Lower leg skin (tissue), 4 donors: Measurements from ENCODE around the gene SLC8A1. TPM values are rescaled to one million over a fixed set of nuclear protein-coding genes. Genes with fewer than 3 reads are reported as not detected.

ENCODE experiments used
- DNase-seq, 2 donors: peaks; one replicate each; pipeline ENCODE4 v3.0.0-alpha.2; 2019; ENCODE audit warnings: low spot score in 2 of 2
- H3K4me3 ChIP-seq: fragments of 200-600 bp; sonication (generic); 2 replicates; pipeline ENCODE4 v1.5.1; 2017; ENCODE audit warnings: mild to moderate bottlenecking, low read depth; ENCODE audit not compliant: poor library complexity, severe bottlenecking
- CTCF ChIP-seq, 3 donors: fragments of 450-650 bp; IDR thresholded peaks; one replicate each; pipeline ENCODE4 v1.5.1; 2016; ENCODE audit warnings: antibody characterized with exemption in 3 of 3, mild to moderate bottlenecking in 3 of 3, moderate library complexity in 2 of 3
- POLR2A ChIP-seq, 2 donors: fragments of 450-650 bp; IDR thresholded peaks; one replicate each; pipeline ENCODE4 v1.6.1; 2016 to 2017; ENCODE audit warnings: antibody characterized with exemption in 2 of 2, mild to moderate bottlenecking in 1 of 2, moderate library complexity in 1 of 2
- WGBS, 2 donors: methylation state at CpG; one replicate each; pipeline ENCODE4 v1.1.5; 2018; 5-methylcytosine and 5-hydroxymethylcytosine counted together
- intact Hi-C: fragments of 100-400 bp; cut with DNase I; formaldehyde crosslinking; loops from one replicate; pipeline ENCODE4 v1.15.0; 2023; ENCODE audit warnings: low total_unique reads
- total RNA-seq, 4 donors: library from RNA; depleted of rRNA; stranded (reverse); fragments of >200 nt; gene quantifications; one replicate each; pipeline ENCODE4 v1.1.0, GENCODE V29; 2016

SLC8A1 gene
- total RNA-seq, 4 donors from 2014 or later = 7.5 to 21.2 (median 13.0) TPM

DNA sequence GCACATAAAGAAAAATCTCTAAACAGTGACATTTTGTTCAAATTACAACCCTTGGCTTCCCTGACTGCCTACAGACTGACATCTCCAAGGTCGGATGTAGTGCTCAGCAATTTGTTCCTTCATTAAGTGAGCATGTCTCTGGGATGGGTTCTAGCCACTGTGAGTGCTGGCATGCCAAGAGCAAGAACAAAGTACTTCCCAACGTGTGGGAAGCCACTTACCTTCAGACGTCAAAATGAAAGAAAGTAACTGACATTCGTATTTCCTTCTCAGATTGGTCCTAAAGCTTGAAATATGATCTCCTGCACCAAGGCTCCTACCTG lies 193.8 kb downstream of the SLC8A1 start:
- DNase-seq = no peak
- 70 to 77% methylated on average over 4 of the region's 4 CpGs for WGBS, 2 donors
- TF ChIP-seq CTCF (IDR thresholded peaks at IDR 0.05) (no peak), POLR2A (IDR thresholded peaks at IDR 0.05) (no peak)
- intact Hi-C loops = no loop called here
- H3K4me3 ChIP-seq = no peak overlapping the region

GRCh38 chr2:40257340-40258134 lies 194.4 kb downstream of the SLC8A1 start:
- DNase-seq = no peak
- no peak overlapping the region for H3K4me3 ChIP-seq
- WGBS, 2 donors = 74 to 87% methylated on average over 7 of the region's 7 CpGs
- TF ChIP-seq CTCF (IDR thresholded peaks at IDR 0.05) (no peak), POLR2A (IDR thresholded peaks at IDR 0.05) (no peak)
- intact Hi-C loops = no loop called here

- intact Hi-C loops = no loop called here
- no peak overlapping the region for H3K4me3 ChIP-seq
- TF ChIP-seq CTCF (IDR thresholded peaks at IDR 0.05) = no peak
- no peak for TF ChIP-seq POLR2A (IDR thresholded peaks at IDR 0.05)
- DNase-seq = no peak
Observed at GRCh38 chr2:40256649-40257048, 195.2 kb downstream of the SLC8A1 start.

DNA sequence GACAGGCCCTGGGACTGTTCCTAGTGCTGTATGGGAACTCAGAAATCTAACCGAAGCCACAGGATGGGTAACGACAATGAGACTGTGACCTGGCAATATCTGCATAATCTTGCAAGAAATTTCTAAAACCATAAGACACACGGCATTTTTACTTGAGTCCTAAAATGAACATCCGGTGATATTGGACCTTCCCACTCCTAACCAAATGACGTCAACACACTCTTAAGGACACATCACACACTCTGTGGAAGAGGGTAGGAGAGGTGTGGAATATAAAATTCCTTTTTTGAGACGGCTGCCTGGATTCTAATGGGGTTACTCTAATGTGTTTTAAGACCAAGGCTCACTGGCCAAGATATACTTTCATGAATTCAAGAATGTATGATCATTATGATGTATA lies 195.9 kb downstream of the SLC8A1 start:
- no peak for TF ChIP-seq POLR2A (IDR thresholded peaks at IDR 0.05)
- no peak for TF ChIP-seq CTCF (IDR thresholded peaks at IDR 0.05)
- DNase-seq = no peak
- H3K4me3 ChIP-seq = no peak overlapping the region
- intact Hi-C loops = no loop called here
- 94 to 98% methylated on average over 6 of the region's 6 CpGs for WGBS, 2 donors

DNA sequence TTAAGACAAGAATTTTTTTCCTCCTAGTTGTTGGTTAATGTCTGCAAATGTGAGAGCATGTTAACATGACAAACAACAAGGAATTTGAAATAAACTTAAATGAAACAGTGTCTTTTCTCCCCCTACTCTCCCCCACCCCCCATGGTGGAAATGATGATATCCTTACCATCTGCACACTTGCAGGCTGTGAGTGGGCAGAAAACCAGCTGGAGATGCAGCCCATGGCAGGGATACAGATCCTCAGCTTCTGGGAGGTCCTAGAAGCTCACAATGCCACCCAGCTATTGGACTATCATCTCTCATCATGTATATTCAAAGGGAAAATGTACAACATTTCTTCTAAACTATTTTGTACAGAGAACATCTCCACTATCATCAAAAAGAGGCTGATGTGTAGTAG lies 196.8 kb downstream of the SLC8A1 start:
- intact Hi-C loops = no loop called here
- H3K4me3 ChIP-seq = no peak overlapping the region
- no peak for TF ChIP-seq POLR2A (IDR thresholded peaks at IDR 0.05)
- TF ChIP-seq CTCF (IDR thresholded peaks at IDR 0.05) = no peak
- no peak for DNase-seq

DNA sequence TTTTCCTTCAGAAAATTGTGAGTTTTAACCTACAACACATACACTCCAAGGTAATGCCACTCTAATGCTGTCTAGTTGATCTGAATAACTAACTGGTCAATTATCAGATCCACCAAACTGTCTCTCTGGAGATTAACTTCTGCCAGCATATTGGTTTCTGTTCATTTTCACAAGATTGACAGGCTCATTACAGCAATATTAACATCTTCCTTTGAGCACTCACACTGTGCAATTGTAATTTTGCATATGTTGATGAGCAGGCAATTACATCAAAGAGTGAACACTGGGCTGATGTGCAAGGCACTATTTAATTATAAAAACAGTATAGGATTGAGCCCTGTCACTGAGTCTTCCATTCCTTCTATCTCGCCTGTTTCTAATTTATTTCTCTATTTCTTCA lies 197.3 kb downstream of the SLC8A1 start:
- WGBS, 2 donors = 91 to 93% methylated on average over 1 of the region's 1 CpG
- TF ChIP-seq POLR2A (IDR thresholded peaks at IDR 0.05) = no peak
- TF ChIP-seq CTCF (IDR thresholded peaks at IDR 0.05) = no peak
- DNase-seq = no peak
- H3K4me3 ChIP-seq = no peak overlapping the region
- intact Hi-C loops = no loop called here
